Epithelial cell of esophagus (primary cell): ENCODE data around the gene MPZL1.

Experiments used
- DNase-seq: peaks from one replicate; pipeline ENCODE4 v3.0.0; 2010; ENCODE audit warnings: low read depth
- H3K4me3 ChIP-seq: 2 replicates; pipeline ENCODE4 v1.5.1; 2011; ENCODE audit warnings: mild to moderate bottlenecking, low read length, control low read depth
- TF ChIP-seq, protein P1 (sequence below): IDR thresholded peaks from 2 replicates; pipeline ENCODE4 v1.5.1; 2011; ENCODE audit warnings: low read depth, mild to moderate bottlenecking, low read length, control low read depth, inconsistent platforms; ENCODE audit not compliant: insufficient read depth; ENCODE audit errors: missing control alignments

Gene MPZL1

DNA sequence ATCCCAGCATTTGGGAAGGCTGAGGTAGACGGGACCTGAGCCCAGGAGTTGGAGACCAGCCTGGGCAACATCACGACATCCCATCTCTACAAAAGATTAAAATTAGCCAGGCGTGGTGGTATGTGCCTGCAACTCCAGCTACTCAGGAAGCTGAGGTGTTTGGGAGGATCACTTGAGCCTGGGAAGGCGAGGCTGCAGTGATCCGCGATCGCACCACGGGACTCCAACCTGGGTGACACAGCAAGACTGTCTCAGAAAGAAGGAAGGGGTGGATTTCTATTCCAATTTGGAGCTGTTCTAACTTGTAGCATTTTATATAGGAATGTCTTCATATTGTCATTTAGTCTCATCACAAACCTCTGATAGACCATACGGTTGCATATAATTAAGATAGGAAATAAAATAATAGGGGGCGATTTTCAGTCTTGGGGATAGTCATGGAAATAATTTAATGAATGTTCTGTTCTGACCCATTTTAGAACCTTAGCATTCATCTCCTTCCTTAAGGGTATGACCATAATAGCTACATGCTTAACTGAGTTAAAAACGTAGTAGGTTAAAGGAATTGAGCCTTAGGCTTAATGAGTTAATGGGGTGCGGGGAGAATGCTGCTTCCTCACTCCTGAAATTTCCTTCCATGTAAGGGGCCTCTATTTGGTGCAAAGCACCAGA is 99.0 kb downstream of the MPZL1 start:
- DNase-seq, result peak; percentile 74
- TF ChIP-seq, protein P1, sequence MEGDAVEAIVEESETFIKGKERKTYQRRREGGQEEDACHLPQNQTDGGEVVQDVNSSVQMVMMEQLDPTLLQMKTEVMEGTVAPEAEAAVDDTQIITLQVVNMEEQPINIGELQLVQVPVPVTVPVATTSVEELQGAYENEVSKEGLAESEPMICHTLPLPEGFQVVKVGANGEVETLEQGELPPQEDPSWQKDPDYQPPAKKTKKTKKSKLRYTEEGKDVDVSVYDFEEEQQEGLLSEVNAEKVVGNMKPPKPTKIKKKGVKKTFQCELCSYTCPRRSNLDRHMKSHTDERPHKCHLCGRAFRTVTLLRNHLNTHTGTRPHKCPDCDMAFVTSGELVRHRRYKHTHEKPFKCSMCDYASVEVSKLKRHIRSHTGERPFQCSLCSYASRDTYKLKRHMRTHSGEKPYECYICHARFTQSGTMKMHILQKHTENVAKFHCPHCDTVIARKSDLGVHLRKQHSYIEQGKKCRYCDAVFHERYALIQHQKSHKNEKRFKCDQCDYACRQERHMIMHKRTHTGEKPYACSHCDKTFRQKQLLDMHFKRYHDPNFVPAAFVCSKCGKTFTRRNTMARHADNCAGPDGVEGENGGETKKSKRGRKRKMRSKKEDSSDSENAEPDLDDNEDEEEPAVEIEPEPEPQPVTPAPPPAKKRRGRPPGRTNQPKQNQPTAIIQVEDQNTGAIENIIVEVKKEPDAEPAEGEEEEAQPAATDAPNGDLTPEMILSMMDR, result no peak
- H3K4me3 ChIP-seq, result no peak overlapping the region

DNA sequence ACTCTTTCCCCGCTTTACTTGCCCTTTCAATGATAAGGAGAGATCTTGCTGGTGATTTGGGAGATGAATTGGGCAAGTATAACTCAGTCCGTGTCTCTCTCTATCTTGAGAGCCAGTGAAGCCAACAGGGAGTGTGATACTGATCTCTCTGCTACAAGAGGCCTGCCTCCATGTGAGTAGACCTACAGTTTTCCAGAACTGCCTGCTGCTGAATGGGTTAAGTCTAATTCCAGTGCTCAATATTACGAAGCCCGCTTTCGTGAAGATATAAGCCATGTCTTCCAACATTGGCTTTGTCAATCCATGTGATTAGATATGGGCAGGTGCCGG is 99.5 kb downstream of the MPZL1 start:
- DNase-seq, result no peak

DNA sequence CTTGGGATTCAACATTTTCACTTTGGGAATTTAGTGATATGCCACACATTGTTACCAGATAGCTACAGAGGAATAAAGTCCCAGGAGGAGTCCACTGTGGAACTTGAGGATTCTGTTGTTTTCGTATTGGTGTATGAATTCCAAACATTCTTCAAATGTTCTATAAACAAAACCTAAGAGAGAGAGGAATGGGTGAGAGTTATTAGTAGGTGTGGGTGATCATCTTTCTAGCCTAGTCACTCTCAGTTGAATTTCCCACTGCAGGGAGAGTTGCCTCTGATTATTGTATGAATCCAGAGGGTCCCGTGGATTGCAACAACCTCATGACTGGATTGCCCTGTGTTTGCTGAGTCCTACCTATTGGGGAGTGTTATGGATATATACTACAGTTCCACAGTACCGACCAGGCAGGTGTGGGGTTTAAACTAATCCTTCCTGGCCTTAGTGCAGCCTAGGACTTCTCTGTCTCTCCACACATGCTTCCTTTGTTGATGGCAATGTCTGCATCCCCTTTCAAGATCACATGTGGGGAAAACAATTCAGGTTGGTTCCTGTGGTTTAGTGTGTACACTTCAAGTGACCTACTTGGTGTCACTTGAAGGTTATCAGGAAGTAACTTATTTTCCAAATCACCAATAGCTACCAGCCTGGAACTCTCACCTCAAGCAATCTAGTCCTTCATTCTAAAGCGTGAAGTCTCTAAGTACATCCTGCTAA is 100.3 kb downstream of the MPZL1 start:
- TF ChIP-seq, protein P1, result no peak
- no peak overlapping the region for H3K4me3 ChIP-seq
- no peak for DNase-seq

More for the DNA sequence above, 99.5 kb downstream of the MPZL1 start:
- no peak overlapping the region for H3K4me3 ChIP-seq
- TF ChIP-seq, protein P1, result no peak

DNA sequence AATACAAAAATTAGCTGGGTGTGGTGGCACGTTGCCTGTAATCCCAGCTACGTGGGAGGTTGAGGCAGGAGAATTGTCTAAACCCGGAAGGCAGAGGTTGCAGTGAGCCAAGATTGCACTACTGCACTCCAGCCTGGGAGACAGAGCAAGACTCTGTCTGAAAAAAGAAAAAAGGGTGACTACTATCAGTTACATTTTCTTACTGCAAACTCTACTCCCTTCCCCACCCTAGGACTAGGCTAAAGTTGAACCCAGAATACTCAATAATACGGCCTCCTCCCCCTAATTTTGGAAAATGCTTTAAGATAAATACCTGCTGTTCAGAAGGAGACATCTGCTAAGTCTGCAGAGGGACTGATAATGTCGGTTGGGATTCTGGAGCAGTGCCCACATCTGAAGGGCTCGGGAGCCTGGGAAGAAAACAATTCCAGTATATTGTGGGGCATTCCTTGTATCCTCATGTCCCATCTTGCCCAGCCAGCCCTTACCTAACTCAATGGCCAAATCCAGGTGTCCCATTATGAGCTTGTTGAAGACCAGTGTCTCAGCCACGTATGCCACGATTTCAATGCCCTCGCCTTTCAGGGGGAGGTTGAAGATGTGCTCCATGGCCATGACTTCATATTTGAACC is 102.5 kb downstream of the MPZL1 start:
- TF ChIP-seq, protein P1, result no peak
- peak; percentile 58 for DNase-seq
- no peak overlapping the region for H3K4me3 ChIP-seq

DNA sequence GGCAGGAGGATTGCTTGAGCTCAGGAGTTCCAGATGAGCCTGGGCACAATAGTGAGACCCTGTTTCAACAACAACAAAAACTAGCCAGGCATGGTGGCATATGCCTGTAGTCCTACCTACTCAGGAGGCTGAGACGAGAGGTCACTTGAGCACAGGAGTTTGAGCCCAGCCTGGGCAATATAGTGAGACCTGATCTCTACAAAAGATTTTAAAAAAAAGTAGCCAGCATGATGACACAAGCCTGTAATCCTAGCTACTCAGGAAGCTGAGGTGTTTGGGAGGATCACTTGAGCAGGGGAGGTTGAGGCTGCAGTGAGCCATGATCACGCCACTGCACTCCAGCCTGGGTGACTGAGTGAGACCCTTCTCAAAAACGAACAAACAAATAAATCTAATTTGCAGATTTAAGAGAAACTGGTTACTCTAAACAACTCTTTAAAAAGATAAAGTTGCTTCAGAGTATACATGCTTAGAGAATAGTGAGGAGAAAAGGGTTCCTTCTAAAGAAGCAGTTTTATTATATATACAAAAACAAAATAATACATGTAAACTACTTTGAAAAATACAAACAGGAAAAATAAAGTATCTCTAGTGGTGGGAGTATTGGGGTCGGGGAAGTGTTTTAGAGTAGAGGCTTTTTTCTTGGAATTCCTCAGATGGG is 103.8 kb downstream of the MPZL1 start:
- H3K4me3 ChIP-seq, result no peak overlapping the region
- TF ChIP-seq, protein P1, result no peak
- DNase-seq, result no peak

DNA sequence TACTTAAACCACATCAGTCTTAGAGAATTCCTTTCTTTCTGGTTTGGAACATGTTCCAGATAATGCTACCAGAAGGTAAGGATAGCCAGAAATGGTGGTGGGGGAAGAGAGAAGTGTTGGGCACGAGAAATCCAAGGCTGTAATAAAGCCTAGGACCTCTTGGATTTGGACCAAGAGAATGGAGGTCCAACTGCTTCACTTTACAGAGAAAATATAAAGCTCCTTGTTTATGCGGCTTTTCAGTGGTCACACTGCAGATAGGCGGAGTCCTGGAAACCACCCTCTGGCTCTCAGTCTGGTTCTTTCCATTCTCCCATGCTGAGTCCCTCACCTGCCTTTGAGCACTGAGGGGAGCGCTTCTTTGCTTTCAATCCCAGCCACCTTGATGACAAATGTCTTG is 104.3 kb downstream of the MPZL1 start:
- no peak overlapping the region for H3K4me3 ChIP-seq
- DNase-seq, result no peak
- TF ChIP-seq, protein P1, result no peak
